ENCODE data around the gene STX8. TPM values are rescaled to one million over a fixed set of nuclear protein-coding genes. Genes with fewer than 3 reads are reported as not detected.

Gene STX8
- total RNA-seq, 1 donor from 2014 or later = 61.0 TPM

DNA sequence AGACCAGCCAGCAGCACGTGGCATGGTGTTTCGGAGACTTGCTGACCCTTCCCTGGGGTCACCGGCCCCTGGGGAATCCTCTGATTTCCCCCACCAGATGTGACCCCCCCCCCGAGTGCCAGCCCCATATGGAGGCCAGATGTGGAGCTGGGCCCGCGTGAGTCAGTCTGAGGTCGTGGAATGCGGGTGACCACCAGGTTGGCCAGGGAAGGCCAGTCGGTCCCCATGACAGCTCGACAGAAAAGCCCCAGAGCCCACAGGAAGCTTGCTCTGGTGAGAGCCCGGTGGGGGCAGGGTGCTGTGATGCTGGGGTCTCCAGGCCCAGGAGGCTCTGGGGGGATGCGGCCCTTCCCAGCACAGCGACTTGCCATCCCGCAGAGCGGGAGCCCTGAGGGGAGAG lies 345.3 kb downstream of the STX8 start:
- no peak overlapping the region for H3K27ac Mint-ChIP-seq (ENCODE audit: unreplicated experiment)
- TF ChIP-seq, protein P1, sequence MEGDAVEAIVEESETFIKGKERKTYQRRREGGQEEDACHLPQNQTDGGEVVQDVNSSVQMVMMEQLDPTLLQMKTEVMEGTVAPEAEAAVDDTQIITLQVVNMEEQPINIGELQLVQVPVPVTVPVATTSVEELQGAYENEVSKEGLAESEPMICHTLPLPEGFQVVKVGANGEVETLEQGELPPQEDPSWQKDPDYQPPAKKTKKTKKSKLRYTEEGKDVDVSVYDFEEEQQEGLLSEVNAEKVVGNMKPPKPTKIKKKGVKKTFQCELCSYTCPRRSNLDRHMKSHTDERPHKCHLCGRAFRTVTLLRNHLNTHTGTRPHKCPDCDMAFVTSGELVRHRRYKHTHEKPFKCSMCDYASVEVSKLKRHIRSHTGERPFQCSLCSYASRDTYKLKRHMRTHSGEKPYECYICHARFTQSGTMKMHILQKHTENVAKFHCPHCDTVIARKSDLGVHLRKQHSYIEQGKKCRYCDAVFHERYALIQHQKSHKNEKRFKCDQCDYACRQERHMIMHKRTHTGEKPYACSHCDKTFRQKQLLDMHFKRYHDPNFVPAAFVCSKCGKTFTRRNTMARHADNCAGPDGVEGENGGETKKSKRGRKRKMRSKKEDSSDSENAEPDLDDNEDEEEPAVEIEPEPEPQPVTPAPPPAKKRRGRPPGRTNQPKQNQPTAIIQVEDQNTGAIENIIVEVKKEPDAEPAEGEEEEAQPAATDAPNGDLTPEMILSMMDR (IDR thresholded peaks at IDR 0.05; ENCODE audit: partially characterized antibody, unreplicated experiment) = no peak
- H3K4me3 Mint-ChIP-seq (ENCODE audit: unreplicated experiment) = no peak overlapping the region
- no peaks in the 10 kb centered on the region for H3K4me1 Mint-ChIP-seq (ENCODE audit: low read depth, unreplicated experiment)
- H3K36me3 Mint-ChIP-seq (ENCODE audit: unreplicated experiment) = no peaks in the 10 kb centered on the region
- DNase-seq = peak; percentile 9
- H3K9me3 Mint-ChIP-seq (ENCODE audit: unreplicated experiment) = no peaks in the 10 kb centered on the region
- H3K27me3 Mint-ChIP-seq (ENCODE audit: unreplicated experiment) = no peaks in the 10 kb centered on the region

- H3K27me3 Mint-ChIP-seq (ENCODE audit: unreplicated experiment) = peaks cover under 1% of the 10 kb centered on the region
These were observed 345.8 kb downstream of the STX8 start for GRCh38 chr17:9229826-9230201.

DNA sequence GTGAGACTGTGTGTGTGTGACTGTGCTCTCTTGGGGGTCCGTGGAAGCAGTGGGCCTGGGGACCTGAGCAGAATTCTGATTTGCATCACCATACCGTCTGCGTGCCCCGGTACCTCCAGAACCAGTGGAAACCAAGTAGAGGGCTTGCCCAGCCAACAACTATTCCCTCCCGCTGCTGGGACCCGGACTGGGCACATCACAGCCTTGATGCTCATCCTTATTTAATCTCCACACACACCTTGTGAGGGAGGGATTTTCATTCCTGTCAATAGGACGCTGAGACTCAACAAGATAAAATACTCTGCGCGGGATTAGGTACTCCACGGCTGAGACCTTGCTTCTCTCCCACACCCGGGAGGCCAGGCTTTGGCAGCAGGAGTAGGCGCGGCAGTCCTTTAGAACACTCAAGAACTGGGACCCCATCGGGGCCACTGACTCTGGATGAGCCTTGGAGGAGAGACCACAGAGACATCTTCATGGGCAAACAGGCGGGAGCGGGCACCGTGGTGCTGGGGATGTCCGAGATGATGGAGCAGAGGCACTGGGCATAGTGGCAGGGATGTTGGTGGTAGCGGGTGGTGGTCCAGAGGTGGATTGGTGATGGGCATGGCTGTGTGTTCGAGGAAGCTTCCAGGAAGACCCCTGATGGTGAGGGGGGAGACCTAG lies 346.3 kb downstream of the STX8 start:
- DNase-seq = peak; percentile 7
- TF ChIP-seq, protein P1 (IDR thresholded peaks at IDR 0.05; ENCODE audit: partially characterized antibody, unreplicated experiment) = no peak
- Mint-ChIP-seq H3K27ac (ENCODE audit: unreplicated experiment) (no peak overlapping the region), H3K9me3 (ENCODE audit: unreplicated experiment) (no peaks in the 10 kb centered on the region), H3K36me3 (ENCODE audit: unreplicated experiment) (no peaks in the 10 kb centered on the region), H3K27me3 (ENCODE audit: unreplicated experiment) (peaks cover 1% of the 10 kb centered on the region), H3K4me3 (ENCODE audit: unreplicated experiment) (no peak overlapping the region), H3K4me1 (ENCODE audit: low read depth, unreplicated experiment) (no peaks in the 10 kb centered on the region)

More at GRCh38 chr17:9229826-9230201, 345.8 kb downstream of the STX8 start:
- Mint-ChIP-seq H3K27ac (ENCODE audit: unreplicated experiment) (no peak overlapping the region), H3K9me3 (ENCODE audit: unreplicated experiment) (no peaks in the 10 kb centered on the region), H3K4me3 (ENCODE audit: unreplicated experiment) (no peak overlapping the region), H3K36me3 (ENCODE audit: unreplicated experiment) (no peaks in the 10 kb centered on the region), H3K4me1 (ENCODE audit: low read depth, unreplicated experiment) (no peaks in the 10 kb centered on the region)
- DNase-seq = no peak
- TF ChIP-seq, protein P1 (IDR thresholded peaks at IDR 0.05; ENCODE audit: partially characterized antibody, unreplicated experiment) = no peak

- Mint-ChIP-seq H3K4me3 (ENCODE audit: unreplicated experiment) (no peak overlapping the region), H3K4me1 (ENCODE audit: low read depth, unreplicated experiment) (no peaks in the 10 kb centered on the region), H3K27me3 (ENCODE audit: unreplicated experiment) (peaks cover 1% of the 10 kb centered on the region), H3K9me3 (ENCODE audit: unreplicated experiment) (no peaks in the 10 kb centered on the region), H3K27ac (ENCODE audit: unreplicated experiment) (no peak overlapping the region), H3K36me3 (ENCODE audit: unreplicated experiment) (no peaks in the 10 kb centered on the region)
- no peak for DNase-seq
- TF ChIP-seq, protein P1 (IDR thresholded peaks at IDR 0.05; ENCODE audit: partially characterized antibody, unreplicated experiment) = no peak
These were observed 347.0 kb downstream of the STX8 start for GRCh38 chr17:9228408-9229159.

- TF ChIP-seq, protein P1 (IDR thresholded peaks at IDR 0.05; ENCODE audit: partially characterized antibody, unreplicated experiment) = no peak
- H3K9me3 Mint-ChIP-seq (ENCODE audit: unreplicated experiment) = no peaks in the 10 kb centered on the region
- peak; percentile 7 for DNase-seq
- H3K4me3 Mint-ChIP-seq (ENCODE audit: unreplicated experiment) = no peak overlapping the region
- no peaks in the 10 kb centered on the region for H3K36me3 Mint-ChIP-seq (ENCODE audit: unreplicated experiment)
- H3K27ac Mint-ChIP-seq (ENCODE audit: unreplicated experiment) = no peak overlapping the region
- peaks cover 1% of the 10 kb centered on the region for H3K27me3 Mint-ChIP-seq (ENCODE audit: unreplicated experiment)
- H3K4me1 Mint-ChIP-seq (ENCODE audit: low read depth, unreplicated experiment) = no peaks in the 10 kb centered on the region
These were observed 347.7 kb downstream of the STX8 start for GRCh38 chr17:9227819-9228407.
